ENCODE results near the gene PLOD1.

GRCh38 chr1:11981378-11982009 is 47.0 kb downstream of the PLOD1 start:
- TF ChIP-seq CTCF (IDR thresholded peaks at IDR 0.05; ENCODE audit: low read length) (no peak), EZH2 (IDR thresholded peaks at IDR 0.05; ENCODE audit: borderline replicate concordance, low read length) (no peak)
